Kidney (tissue), 22 donors: Measurements from ENCODE around the gene ABCB7. TPM values are rescaled to one million over a fixed set of nuclear protein-coding genes. Genes with fewer than 3 reads are reported as not detected.
"Not testable (repeated sequence)": the region's sequence is repeated elsewhere in the genome, so short reads cannot be mapped to it uniquely, and the experiment has no call there.

Experiments
- DNase-seq, 5 donors: peaks; one replicate each; pipeline ENCODE4 v3.0.0-alpha.2; 2013 to 2020
- FAIRE-seq: peaks from 2 replicates; lab custom pipeline; 2012; peaks lifted over from hg19 to GRCh38; lab: Jason Lieb, UNC
- H3K27ac ChIP-seq, 2 donors: one replicate each; pipeline ENCODE4 v1.7.0; 2013; ENCODE audit warnings: low read depth in 2 of 2, low read length in 2 of 2, inconsistent platforms in 1 of 2
- H3K27me3 ChIP-seq: one replicate; pipeline ENCODE4 v1.7.1; 2013; ENCODE audit warnings: low read length, inconsistent platforms; ENCODE audit not compliant: control insufficient read depth, insufficient read depth
- H3K36me3 ChIP-seq, 3 donors: one replicate each; pipeline versions ENCODE4 v1.7.0 to v1.7.1; 2013; ENCODE audit warnings: low read length in 3 of 3, control low read depth in 1 of 3, inconsistent platforms in 1 of 3; ENCODE audit not compliant: insufficient read depth in 3 of 3, control insufficient read depth in 2 of 3
- H3K4me1 ChIP-seq, 3 donors: one replicate each; pipeline versions ENCODE4 v1.7.0 to v1.7.1; 2013; ENCODE audit warnings: low read length in 3 of 3, inconsistent platforms in 1 of 3, low read depth in 1 of 3; ENCODE audit not compliant: control insufficient read depth in 2 of 3, insufficient read depth in 2 of 3
- H3K4me3 ChIP-seq, 3 donors: one replicate each; pipeline versions ENCODE4 v1.7.0 to v1.8.1; 2013; ENCODE audit warnings: low read length in 3 of 3, control low read depth in 1 of 3, inconsistent platforms in 1 of 3
- H3K9ac ChIP-seq, 3 donors: one replicate each; pipeline versions ENCODE4 v1.7.0 to v1.7.1; 2013; ENCODE audit warnings: low read length in 3 of 3, control low read depth in 1 of 3, inconsistent platforms in 1 of 3
- H3K9me3 ChIP-seq, 3 donors: one replicate each; pipeline versions ENCODE4 v1.7.0 to v1.7.1; 2013; ENCODE audit warnings: low read length in 3 of 3, control low read depth in 1 of 3, inconsistent platforms in 1 of 3; ENCODE audit not compliant: control insufficient read depth in 2 of 3, insufficient read depth in 1 of 3
- CTCF ChIP-seq: IDR thresholded peaks from 3 replicates; pipeline ENCODE4 v1.5.1; 2012; ENCODE audit warnings: mild to moderate bottlenecking, moderate library complexity, borderline replicate concordance; ENCODE audit not compliant: insufficient read depth; ENCODE audit errors: extremely low read depth
- intact Hi-C: fragments of 100-400 bp; cut with DNase I; formaldehyde crosslinking; loops from one replicate; pipeline ENCODE4 v1.11.1; 2022
- long read RNA-seq, 10 donors: library from polyadenylated mRNA in 1 of 10; unstranded in 1 of 10; transcript quantifications; one replicate each; pipeline ENCODE4 v2.0.0 and lab custom pipeline, GENCODE V29; 2021 to 2026
- polyA plus RNA-seq: library from polyadenylated mRNA; stranded (reverse); fragments of 350-450 nt; fragmentation: Illumina TruSeq; extraction: RNeasy Lipid Tissue Mini Kit (QIAGEN cat#74804); gene quantifications from one replicate; pipeline ENCODE4 v1.2.3, GENCODE V29; 2014; ENCODE audit warnings: low read depth, low replicate concordance; ENCODE audit not compliant: insufficient read depth
- total RNA-seq: library from RNA; stranded (reverse); fragmentation: NEBNext Ultra II Directional; extraction: Animal tissue kit (Norgen Biotek cat#: 25700); gene quantifications from one replicate; pipeline ENCODE4 v1.2.1, GENCODE V29; 2021
- donor health status: control.
- donor health status: control.
- donor health status: control.
- donor health status: control.
- donor health status: control.
- donor health status: DM: yes; HTN: yes; CAD: no.
- donor health status: Normal renal cell carcinoma (clear cell type).

Gene ABCB7
- total RNA-seq (21.0 TPM), polyA plus RNA-seq (13.8 TPM)
- long read RNA-seq, donor 1, full-length matches to known transcripts, result 2 of 2 reads
- long read RNA-seq, donor 1, partial matches to known transcripts, result 0 of 2 reads
- long read RNA-seq, donor 1, other reads (novel, unspliced or antisense), result 0 of 2 reads
- long read RNA-seq, donor 2, full-length matches to known transcripts, result 5 of 5 reads
- long read RNA-seq, donor 2, partial matches to known transcripts, result 0 of 5 reads
- long read RNA-seq, donor 2, other reads (novel, unspliced or antisense), result 0 of 5 reads
- long read RNA-seq, donor 3, full-length matches to known transcripts, result 3 of 3 reads
- long read RNA-seq, donor 3, partial matches to known transcripts, result 0 of 3 reads
- long read RNA-seq, donor 3, other reads (novel, unspliced or antisense), result 0 of 3 reads
- long read RNA-seq, donor 4, partial matches to known transcripts, result 0 of 4 reads
- long read RNA-seq, donor 4, other reads (novel, unspliced or antisense), result 0 of 4 reads
- long read RNA-seq, donor 5, result 0 reads
- long read RNA-seq, donor 6, full-length matches to known transcripts, result 6 of 6 reads
- long read RNA-seq, donor 6, partial matches to known transcripts, result 0 of 6 reads
- long read RNA-seq, donor 6, other reads (novel, unspliced or antisense), result 0 of 6 reads
- long read RNA-seq, donor 7, full-length matches to known transcripts, result 9 of 16 reads
- long read RNA-seq, donor 7, partial matches to known transcripts, result 5 of 16 reads
- long read RNA-seq, donor 7, other reads (novel, unspliced or antisense), result 2 of 16 reads
- long read RNA-seq, donor 8, full-length matches to known transcripts, result 3 of 3 reads
- long read RNA-seq, donor 8, partial matches to known transcripts, result 0 of 3 reads
- long read RNA-seq, donor 8, other reads (novel, unspliced or antisense), result 0 of 3 reads
- long read RNA-seq, donor 9, result 0 reads
- long read RNA-seq, donor 10, full-length matches to known transcripts, result 3 of 3 reads
- long read RNA-seq, donor 10, partial matches to known transcripts, result 0 of 3 reads
- long read RNA-seq, donor 10, other reads (novel, unspliced or antisense), result 0 of 3 reads

- H3K36me3 ChIP-seq, result no peaks in the 10 kb centered on the region
- DNase-seq (peak; percentile 65 to 91 (median 76)), FAIRE-seq (peak; percentile 19)
- H3K9ac ChIP-seq, result peak within 1 kb of the TSS; percentile 79 to 89 (median 86)
- H3K4me3 ChIP-seq, result peak within 1 kb of the TSS; percentile 86 to 96 (median 91)
- no peaks in the 10 kb centered on the region for H3K27me3 ChIP-seq
- H3K9me3 ChIP-seq, result no peaks in the 10 kb centered on the region
- peak within 1 kb of the TSS; percentile 80 to 82 for H3K27ac ChIP-seq
- no peak for TF ChIP-seq CTCF
- intact Hi-C loops, result no loop called here
- H3K4me1 ChIP-seq, result peaks cover 0 to 6% (median 0%) of the 10 kb centered on the region in 3 donors
Measured at GRCh38 chrX:75155827-75156525, at the start of gene ABCB7. TSS of gene ABCB7 (minus strand) at chrX:75156283. CDS start at chrX:75156272, 11 bp downstream.

- DNase-seq, H3K4me1 ChIP-seq, FAIRE-seq, H3K27me3 ChIP-seq, H3K9me3 ChIP-seq, H3K4me3 ChIP-seq, H3K36me3 ChIP-seq, H3K27ac ChIP-seq, intact Hi-C loops, H3K9ac ChIP-seq: not testable (repeated sequence)
Measured at GRCh38 chrX:75188415-75189206, 32.5 kb upstream of the ABCB7 start.

GRCh38 chrX:75181721-75182120, 25.6 kb upstream of the ABCB7 start:
- intact Hi-C loops, result no loop called here
- no peak overlapping the region for H3K27ac ChIP-seq
- no peak for TF ChIP-seq CTCF
- H3K27me3 ChIP-seq, result no peaks in the 10 kb centered on the region
- no peaks in the 10 kb centered on the region for H3K9me3 ChIP-seq
- H3K4me3 ChIP-seq, result no peak overlapping the region
- no peak overlapping the region for H3K9ac ChIP-seq
- DNase-seq (no peak), FAIRE-seq (no peak)
- no peaks in the 10 kb centered on the region for H3K36me3 ChIP-seq
- H3K4me1 ChIP-seq, result no peaks in the 10 kb centered on the region

- H3K27ac ChIP-seq, FAIRE-seq, H3K36me3 ChIP-seq, intact Hi-C loops, H3K27me3 ChIP-seq, DNase-seq, H3K9ac ChIP-seq, H3K4me3 ChIP-seq, H3K9me3 ChIP-seq, H3K4me1 ChIP-seq: not testable (repeated sequence)
Measured at GRCh38 chrX:75179536-75180293, 23.6 kb upstream of the ABCB7 start.

GRCh38 chrX:75172257-75172890, 16.3 kb upstream of the ABCB7 start:
- H3K9me3 ChIP-seq, H3K4me3 ChIP-seq, H3K36me3 ChIP-seq, DNase-seq, H3K27ac ChIP-seq, intact Hi-C loops, H3K4me1 ChIP-seq, FAIRE-seq, H3K9ac ChIP-seq, H3K27me3 ChIP-seq: not testable (repeated sequence)
